OCI-LY1 (cell line): ENCODE data around the gene LMTK2.

Experiments
- EZH2 ChIP-seq: fragments of 200-600 bp; sonication (generic), shearing (Covaris generic); IDR thresholded peaks from 2 replicates; pipeline ENCODE4 v1.8.0; 2017; ENCODE audit warnings: borderline replicate concordance, mixed run types, mild to moderate bottlenecking, antibody characterized with exemption, low read length, moderate library complexity, mixed read lengths
- TF ChIP-seq, protein P1 (sequence below): fragments of 200-600 bp; sonication (generic), shearing (Covaris generic); IDR thresholded peaks from 2 replicates; pipeline ENCODE4 v1.5.1; 2017; ENCODE audit warnings: mild to moderate bottlenecking, antibody characterized with exemption, low read length, moderate library complexity, mixed read lengths

DNA sequence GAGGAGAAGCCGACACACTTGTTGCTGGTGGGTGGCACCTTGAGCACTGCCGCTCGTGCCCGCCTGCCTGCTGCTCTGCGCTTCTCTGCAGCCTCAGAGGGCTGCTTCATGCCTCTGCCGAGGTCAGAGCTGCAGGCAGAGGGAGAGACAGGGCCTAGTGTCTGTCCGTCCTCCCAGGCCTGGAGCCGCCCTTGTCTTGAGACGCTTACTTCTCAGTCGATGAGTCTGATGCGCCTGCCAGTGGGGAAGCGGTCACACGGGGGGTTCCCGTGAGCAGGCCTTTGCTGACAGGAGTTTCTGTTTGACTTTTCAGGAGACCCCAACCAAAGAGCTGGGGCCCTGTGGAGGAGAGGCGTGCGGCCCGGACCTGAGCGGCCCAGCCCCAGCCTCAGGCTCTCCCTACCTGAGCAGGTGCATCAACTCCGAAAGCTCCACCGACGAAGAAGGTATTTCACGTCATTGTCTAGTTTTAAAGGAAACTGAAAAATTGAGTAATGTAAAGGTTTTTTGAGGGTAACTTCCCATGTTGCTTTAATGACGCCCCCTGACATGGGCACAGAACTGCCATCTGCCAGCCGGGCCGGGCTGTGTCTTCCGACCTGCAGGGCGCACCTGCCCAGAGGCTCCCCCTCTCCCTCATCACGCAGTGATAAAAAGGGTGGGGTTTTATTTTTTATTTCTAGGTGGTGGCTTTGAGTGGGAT lies 96.8 kb downstream of the LMTK2 start:
- no peak for TF ChIP-seq EZH2
- TF ChIP-seq, protein P1, sequence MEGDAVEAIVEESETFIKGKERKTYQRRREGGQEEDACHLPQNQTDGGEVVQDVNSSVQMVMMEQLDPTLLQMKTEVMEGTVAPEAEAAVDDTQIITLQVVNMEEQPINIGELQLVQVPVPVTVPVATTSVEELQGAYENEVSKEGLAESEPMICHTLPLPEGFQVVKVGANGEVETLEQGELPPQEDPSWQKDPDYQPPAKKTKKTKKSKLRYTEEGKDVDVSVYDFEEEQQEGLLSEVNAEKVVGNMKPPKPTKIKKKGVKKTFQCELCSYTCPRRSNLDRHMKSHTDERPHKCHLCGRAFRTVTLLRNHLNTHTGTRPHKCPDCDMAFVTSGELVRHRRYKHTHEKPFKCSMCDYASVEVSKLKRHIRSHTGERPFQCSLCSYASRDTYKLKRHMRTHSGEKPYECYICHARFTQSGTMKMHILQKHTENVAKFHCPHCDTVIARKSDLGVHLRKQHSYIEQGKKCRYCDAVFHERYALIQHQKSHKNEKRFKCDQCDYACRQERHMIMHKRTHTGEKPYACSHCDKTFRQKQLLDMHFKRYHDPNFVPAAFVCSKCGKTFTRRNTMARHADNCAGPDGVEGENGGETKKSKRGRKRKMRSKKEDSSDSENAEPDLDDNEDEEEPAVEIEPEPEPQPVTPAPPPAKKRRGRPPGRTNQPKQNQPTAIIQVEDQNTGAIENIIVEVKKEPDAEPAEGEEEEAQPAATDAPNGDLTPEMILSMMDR, result no peak
